Left hindlimb (tissue), 1 donor: Measurements from ENCODE around the gene RHOBTB3.

ENCODE experiments used
- DNase-seq: peaks from one replicate; pipeline ENCODE4 v3.0.0-alpha.2; 2018

Gene RHOBTB3

DNA sequence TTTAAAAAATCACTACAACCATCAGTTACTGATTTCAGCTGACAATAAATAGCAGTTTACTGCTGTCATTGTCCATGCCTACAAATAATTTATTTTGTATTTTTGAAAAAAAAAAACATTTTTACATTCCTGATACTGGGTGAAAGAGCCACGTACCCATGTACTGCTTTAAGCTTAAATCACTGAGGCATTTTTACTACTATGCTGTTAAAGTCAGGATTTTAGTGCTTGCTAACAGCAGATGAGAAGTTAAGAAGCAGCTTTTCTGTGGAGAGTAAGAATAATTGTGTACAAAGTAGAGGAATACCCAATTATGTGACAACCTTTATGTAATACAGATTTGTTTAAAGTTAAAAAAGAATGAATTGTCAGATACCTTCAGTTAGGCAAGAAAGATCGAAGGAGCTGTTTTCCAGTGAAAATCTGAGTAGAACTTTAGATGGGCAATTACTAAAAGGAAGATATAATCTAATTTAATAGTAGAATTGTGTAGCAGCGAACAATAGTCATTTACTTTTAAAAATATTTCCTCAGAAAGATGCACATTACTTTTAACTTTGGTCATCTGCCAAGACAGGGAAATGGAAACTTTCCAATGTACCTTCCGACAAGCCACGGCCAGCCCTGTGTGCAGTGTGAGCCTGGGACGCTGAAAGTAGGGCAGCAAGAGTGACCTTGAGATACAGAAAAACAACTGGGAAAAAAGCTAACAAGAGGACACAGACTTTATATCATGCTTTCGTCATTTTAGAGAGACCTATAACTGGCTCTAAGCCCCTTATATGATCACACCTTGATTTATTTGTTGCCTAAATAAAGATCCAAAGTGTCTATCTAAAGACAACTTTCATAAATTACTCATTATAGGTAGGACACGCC lies 39.9 kb downstream of the RHOBTB3 start:
- no peak for DNase-seq

DNA sequence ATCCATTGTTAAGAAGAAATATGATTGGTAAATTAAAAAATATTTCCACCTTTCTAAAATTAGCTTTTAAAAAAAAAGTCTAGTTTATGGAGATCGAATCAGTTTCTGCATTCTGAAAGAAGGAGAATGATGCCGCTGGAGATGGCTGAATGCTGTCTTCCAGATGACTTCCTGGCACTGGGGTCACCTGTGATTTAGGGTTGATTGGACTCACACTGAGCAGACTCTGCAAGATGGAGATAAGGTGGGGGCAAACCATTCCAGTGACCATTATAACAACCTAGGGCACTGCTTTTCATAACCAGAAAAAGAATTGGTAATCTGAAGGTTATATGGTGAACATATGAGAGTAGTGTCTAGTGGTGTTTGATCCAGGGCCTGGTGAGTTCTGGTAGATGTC lies 40.8 kb downstream of the RHOBTB3 start:
- DNase-seq: no peak

DNA sequence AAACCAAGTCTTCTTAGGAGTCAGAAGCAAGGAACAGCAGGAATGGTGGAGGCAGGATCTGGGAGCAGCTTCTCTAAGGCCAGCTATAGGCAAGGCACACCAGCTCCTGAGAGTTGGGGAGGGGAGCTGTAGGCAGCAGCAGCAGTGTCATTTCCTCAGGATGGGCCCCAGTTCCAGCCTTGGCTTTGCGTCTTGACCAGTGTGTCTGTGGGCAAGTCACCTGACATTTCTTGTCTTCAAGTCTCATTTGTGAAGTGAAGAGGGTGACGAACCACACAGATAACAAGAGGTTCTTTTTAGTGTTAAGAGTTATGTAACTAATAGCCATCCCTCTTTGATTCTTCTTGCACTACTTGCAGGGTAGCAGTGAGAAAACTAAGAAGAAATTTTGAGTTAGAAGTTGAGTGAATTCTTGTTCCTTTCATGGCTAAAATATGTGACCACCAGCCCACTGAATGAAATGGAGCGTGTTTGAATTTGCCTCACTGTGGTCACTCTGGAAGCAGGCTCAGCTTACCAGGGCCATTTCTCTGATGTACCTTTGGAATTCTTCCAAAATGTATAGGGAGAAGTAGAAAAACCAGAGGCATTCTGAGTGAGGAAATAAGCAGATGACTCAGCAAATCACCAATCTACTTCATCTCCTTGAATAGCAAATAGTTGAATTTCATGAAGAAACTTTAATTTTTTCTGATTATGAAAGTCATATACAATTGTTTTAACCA lies 42.4 kb downstream of the RHOBTB3 start:
- no peak for DNase-seq

DNA sequence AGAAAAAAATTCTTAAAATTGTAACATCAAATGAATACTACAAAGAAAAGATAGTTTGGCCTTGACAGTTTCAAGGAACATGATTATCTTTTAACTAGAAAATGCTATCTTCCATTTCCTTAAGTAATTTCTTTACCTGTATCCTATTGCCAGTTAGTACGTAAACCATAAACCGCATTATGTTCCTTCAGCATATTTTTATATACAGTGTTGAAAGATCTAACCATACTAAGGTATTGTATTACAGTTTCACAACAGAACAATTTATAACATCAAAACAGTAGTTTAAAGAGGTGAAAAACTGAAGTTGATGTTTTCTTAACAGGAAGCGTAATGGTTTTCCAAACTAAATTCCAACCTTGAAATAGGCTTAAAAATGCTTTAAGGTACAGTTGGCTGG lies 46.3 kb downstream of the RHOBTB3 start:
- DNase-seq: no peak

GRCh38 chr5:95778713-95779436 lies 47.7 kb downstream of the RHOBTB3 start:
- DNase-seq: no peak

GRCh38 chr5:95779611-95780010 lies 48.5 kb downstream of the RHOBTB3 start:
- DNase-seq: no peak

DNA sequence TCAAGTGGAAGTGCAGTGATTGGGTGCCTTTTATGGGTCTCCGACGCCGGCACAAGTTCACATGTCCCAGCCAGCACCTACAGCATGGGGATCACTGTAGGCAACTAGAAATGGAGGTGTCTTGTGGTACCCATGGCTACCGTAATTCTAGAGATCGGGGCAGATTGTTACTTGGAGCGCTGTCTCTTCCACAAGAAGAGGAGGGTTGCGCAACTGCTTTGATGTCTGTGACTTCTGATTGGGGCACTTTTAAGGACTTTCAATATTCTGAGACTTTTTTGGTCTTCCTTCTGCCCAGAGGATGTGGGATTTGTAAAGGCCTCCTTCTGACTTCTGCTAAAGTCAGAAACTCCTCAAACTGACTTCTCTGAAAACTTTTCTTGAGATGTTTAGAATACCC lies 49.5 kb downstream of the RHOBTB3 start:
- DNase-seq: no peak

DNA sequence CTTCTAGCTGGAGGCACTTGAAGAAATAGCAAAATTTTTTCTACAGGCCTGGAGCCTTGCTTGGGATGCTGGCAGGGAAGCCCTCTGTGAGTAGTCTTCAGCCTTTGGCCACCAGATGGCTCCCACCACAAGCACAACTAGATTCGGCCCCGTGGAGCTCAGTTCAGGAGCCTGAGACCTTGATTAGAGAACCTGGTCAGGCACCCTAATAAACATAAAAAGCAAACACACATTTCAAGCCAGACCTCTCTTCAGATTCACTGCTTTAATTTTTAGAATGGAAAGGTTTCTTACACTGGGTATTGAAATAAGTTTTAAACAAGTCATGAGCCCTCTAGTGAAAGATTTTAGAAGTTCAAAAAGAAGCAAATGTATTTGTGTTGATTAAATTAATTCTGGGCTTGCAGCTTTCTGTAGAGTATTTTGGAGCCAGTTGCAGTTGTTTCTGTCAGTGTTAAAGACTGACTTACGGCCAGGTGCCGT lies 50.0 kb downstream of the RHOBTB3 start:
- DNase-seq: peak; percentile 73

DNA sequence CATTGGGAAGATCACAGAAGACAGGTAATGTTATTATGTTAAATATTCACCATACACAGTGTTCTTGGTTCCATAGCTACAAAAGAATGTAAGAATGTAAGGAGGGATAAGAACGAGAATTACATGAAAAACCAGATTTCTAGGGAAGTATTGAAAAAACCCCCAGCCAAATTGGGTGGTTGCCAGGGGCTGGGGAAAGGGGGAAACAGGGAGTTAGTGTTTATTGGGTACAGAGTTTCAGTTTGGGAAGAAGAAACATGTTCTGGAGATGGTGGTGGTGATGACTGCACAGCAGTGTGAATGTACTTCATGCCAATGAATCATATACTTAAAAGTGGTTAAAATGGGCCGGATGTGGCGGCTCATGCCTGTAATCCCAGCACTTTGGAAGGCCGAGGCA lies 51.0 kb downstream of the RHOBTB3 start:
- DNase-seq: no peak

DNA sequence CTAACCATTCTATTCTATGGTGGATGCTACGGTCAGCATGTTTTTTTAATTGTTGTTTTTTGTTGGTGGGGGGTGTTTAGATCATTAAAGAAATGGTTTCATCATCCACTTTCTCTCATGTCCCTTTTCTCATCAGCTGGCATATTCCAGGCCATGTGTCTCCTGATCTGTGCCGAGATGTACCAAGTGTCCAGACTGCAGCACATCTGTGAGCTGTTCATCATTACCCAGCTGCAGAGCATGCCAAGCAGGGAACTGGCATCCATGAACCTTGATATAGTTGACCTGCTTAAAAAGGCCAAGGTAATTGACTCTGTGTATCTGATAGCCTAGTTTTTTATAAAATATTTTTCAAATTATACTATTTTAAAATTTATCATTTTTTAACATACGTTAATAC lies 52.5 kb downstream of the RHOBTB3 start:
- no peak for DNase-seq

DNA sequence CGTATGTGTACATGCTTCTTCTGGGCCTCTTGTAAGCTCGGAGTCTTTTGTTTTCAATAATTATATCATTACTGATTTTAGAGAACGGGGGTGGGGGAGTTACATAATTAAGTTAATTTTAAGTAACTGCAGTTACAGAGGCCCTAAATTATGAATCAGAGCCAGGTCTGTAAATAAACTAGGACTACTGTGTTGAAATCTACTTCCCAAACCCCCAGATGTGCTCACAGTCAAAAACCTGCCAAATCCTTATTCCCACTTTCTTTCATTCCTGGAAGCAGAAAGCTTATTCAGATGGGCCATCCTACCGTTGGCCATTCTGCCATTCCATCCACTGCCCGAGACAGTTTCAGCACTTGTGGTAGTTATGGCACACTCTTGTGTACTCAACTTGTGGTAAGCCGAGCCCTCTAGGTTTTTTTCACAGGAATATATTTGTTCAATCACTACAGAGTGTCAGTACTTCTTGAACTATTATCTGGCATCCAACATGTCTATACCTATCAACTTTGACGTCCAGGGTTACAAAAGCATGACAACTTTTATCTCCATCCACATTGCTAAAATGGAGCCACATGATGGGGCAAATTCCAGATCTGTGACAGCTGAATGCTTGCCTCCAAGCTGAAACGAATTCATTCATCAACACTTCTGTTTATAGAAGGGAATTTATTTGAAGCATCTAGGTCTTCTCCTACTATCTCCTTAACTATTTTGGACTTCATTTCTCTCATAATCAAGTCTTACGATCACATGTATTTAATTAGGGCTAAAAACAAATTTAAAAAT lies 53.6 kb downstream of the RHOBTB3 start:
- no peak for DNase-seq

- no peak for DNase-seq
Observed at GRCh38 chr5:95786821-95787418, 55.8 kb downstream of the RHOBTB3 start.

DNA sequence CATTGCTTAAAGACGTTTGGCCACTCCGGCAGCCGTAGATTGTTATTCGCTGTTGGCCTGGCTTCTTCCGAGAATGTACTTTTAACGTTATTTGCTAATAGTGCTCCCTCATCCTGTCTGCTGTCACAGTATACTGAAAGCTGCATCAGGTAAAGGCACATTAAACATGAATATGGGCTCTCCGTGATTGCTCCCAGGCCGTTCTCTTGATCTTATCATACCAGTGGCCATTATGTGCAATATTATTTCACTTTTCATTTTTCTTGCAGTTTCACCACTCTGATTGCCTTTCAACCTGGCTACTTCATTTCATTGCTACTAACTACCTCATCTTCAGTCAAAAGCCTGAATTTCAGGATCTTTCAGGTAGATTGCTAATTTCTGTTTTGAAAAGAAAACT lies 57.4 kb downstream of the RHOBTB3 start:
- no peak for DNase-seq

DNA sequence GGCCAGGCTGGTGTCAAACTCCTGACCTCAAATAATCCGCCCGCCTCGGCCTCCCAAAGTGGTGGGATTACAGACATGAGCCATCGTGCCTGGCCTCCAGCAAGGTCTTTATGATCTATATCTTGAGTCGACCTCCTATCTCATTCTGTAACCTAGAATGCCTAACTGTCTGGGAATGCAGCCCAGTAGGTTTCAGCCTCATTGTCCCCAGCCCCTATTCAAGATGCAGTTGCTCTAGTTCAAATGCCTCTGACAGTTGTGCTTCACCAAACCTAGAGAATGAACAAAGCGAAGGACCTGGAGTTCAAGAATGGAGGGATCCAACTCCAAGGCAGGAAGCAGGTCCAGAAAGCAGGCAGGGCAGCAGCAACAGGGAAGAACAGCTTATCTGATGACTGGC lies 60.6 kb downstream of the RHOBTB3 start:
- DNase-seq: no peak

DNA sequence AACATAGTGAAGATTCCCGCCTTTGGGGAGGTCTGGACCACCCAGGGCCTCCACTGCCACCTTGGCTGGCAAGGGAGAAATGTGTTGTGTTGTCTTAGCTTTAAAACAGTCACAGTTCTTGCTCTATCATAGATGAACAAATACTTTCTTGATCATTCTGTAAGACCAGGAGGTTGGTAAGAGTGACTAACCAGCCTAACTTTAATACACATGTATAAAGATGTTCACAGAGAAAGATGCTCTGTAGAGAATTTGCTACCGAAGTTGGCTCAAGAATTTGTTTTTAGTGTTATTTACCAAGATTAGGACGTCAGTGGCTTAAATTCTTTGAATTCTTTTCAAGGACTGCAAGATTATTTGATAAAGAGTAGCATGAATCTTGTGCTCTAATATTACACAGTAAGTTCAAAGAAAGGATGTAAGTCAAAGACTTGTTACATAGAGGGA lies 63.0 kb downstream of the RHOBTB3 start:
- DNase-seq: no peak

GRCh38 chr5:95797301-95797700 lies 66.2 kb downstream of the RHOBTB3 start:
- DNase-seq: no peak

GRCh38 chr5:95798048-95798447 lies 66.9 kb downstream of the RHOBTB3 start:
- no peak for DNase-seq

GRCh38 chr5:95798545-95798944 lies 67.4 kb downstream of the RHOBTB3 start:
- no peak for DNase-seq

DNA sequence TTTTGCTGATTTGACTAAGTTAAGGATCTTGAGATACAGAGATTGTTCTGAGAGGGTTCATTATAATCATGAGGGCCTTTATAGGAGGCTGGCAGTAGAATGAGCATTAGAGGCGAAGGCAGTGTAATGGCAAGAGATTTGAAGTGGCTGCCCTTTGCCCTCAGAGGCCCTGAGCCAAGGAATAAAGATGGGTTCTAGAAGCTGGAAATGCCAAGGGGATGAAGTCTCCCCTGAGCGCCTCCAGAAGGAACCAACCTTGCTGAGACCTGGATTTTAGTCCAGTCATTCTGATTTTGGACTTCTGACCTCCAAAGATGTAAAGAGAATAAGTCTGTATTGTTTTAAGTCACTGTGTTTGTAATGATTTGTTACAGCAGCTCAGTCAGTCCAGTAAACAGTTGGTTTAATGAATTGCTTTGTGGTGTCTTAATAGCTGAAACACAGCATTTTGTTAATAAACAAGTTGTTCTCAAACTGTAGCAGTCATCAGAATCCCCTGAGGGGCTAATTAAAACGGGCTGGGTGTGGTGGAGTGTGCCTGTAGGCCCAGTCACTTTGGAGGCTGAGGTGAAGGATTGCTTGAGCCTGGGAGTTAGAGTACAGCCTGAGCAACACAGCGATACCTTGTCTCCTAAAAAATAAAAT lies 68.2 kb downstream of the RHOBTB3 start:
- DNase-seq: no peak

DNA sequence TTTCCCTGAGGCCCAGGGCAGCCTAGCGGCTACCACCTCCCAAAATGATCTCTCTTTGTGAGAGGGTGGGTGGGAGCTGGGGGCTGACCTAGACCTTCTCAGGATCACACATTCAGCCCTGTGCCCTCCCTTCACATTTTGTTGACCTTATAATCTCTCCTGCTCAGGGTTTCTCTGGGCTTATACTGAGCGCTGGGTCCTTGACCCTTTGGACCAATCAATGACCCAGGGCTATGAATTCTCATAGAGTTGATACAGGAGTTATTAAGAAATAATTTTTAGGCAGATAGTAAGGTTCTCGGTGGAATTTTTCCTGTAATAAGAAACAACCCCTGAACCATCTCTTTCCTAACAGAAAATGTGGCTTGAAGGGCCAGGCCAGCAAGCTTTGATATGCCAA lies 69.4 kb downstream of the RHOBTB3 start:
- DNase-seq: no peak

- DNase-seq: no peak
Observed at GRCh38 chr5:95801532-95801931, 70.4 kb downstream of the RHOBTB3 start.

GRCh38 chr5:95801961-95802360 lies 70.8 kb downstream of the RHOBTB3 start:
- DNase-seq: no peak
